Cardiac septum (tissue), 1 donor: ENCODE measurements around the gene DAAM2. TPM values are rescaled to one million over a fixed set of nuclear protein-coding genes. Genes with fewer than 3 reads are reported as not detected.

ENCODE experiments used
- DNase-seq: peaks from one replicate; pipeline ENCODE4 v3.0.0-alpha.2; 2020; ENCODE audit warnings: low spot score
- intact Hi-C: fragments of 100-400 bp; cut with DNase I; formaldehyde crosslinking; loops from one replicate; pipeline ENCODE4 v1.14.0; 2022
- long read RNA-seq: library from polyadenylated mRNA; unstranded; transcript quantifications from one replicate; pipeline ENCODE4 v2.0.0, GENCODE V29; 2021
- total RNA-seq: library from RNA; stranded (reverse); fragmentation: NEBNext Ultra II Directional; extraction: Animal tissue kit (Norgen Biotek cat#: 25700); gene quantifications from one replicate; pipeline ENCODE4 v1.2.1, GENCODE V29; 2021
- donor health status: DM: no; HTN: no; CAD: no.

The DAAM2 gene
- total RNA-seq: 10.4 TPM
- long read RNA-seq, full-length matches to known transcripts: 1 of 9 reads
- long read RNA-seq, partial matches to known transcripts: 1 of 9 reads
- long read RNA-seq, other reads (novel, unspliced or antisense): 7 of 9 reads

DNA sequence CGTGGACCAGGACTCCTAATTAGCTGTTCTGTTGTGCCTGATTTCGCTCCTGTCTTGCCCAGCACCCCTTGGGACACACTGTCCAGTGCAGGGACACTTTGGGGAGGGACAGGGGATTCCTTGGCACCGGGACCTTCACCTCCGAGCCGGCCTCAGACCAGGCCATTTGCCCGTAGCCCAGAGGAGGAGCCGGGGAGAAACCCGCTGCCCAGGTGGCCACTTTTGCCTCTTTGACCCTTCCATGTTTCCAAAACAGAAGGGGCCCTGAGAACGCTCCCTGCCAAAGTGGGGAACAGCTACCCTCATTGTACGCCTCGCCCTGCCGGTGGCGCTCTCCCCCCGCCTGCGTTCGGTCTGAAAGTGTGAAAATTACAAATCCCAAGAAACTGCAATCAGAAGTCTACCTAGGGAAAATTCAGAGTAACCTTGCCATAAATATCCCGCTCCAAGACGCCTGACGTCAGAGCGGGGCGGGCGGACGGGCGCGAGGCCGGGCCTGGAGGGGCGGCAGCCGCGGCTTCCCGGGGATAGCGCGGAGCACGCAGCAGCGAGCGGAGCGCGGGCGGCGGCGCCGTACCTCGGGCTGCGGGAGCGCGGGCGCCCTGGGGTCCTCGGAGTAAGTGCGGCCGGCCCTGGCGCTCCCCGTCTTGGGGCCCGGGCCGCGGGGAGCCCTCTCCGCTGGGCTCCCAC, at the start of gene DAAM2:
Gene DAAM2 (plus strand): TSS at position 527 of the 690 bp plus-strand sequence. CDS start 63,927 bp downstream, outside the sequence.
- DNase-seq: peak; percentile 83
- intact Hi-C loops: no loop called here

DNA sequence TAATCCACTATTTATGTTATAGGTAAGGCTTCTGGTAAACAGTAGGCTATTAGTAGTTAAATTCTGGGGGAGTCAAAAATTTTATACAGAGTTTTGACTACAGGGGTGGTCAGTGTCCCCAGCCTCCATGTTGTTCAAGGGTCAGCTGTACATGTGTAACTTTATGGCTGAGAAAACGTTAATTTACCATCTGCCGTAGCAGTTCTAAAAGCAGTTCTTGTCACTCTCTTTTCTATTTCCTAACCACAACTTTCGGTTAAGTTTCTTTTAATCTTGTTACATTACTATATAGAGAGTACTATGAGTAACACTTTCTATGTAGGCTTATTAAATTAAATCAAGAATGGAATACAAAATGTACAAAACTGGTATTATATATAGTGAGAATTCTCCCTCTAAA, 45.4 kb upstream of the DAAM2 start:
- no peak for DNase-seq
- intact Hi-C loops: no loop called here

DNA sequence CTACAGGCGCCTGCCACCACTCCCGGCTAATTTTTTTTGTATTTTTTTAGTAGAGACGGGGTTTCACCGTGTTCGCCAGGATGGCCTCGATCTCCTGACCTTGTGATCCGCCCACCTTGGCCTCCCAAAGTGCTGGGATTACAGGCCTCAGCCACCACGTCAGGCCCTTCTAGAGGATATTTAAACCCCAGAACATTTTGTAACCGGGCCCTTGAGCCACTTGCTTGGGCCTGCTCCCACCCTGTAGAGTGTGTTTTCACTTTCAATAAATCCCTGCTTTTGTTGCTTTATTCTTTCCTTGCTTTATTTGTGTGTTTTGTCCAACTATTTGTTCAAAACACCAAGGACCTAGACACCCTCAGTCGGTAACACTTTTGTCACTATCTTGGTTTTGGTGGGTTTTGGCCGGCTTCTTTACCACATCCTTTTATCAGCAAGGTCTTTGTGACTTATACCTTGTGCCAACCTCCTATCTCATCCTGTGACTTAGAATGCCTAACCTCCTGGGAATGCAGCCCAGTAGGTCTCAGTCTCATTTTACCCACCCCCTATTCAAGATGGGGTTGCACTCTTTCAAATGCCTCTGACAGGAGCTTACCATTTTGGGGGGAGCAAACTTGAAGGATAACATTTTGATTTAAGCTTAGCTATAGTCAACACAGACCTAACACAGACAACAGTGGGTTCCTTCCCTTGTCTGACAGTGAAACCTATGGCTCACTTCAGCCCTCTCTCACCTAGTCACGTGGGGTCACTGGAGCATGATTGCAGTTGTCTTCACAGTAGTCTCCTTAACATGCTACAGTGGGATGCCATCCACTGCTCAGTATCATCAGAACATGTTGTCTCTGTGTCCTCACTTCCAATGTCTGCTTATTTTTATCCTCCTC, 39.1 kb upstream of the DAAM2 start:
- no peak for DNase-seq
- intact Hi-C loops: no loop called here

DNA sequence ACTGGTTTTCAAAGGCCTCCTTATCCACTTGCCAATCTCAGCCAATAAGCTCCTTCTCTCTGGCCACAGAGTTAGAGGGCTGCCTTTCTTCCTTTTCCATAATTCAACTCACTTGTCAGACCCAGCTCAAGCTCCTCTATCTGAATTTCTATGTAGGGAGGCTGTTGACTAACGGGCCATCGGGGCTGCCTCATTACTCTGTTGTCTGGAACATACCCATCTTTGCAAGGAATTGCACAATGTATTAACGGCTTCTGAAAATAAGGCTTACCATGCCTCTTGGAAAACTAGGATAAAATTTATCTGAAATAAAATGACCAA, 38.5 kb upstream of the DAAM2 start:
- no peak for DNase-seq
- intact Hi-C loops: no loop called here

DNA sequence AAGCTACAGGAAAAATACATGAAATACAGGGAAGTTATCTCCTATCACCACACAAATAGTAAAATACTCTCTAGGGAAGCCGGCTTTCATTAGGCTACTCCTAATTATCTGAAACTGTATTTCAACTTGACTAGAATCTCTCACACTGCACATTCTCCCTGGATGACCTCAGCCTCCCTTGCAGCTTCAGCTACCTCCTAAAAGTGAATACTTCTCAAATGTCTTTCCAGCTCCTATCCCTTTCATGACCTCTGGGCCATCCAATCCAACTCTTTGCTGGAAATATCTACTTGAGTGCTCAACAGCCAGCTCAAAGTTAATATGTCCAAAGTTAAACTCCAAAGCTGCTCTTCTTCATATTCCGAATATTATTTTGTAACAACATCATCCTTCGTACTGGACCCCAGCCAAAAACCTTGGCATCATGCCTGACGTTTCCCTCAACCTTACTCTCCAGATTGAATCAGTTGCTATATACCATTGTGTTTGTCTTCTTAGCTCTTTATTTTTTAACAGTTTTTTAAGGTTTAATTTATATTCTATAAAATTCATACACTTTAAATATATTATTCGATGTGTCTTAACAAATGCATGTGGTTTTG, 37.6 kb upstream of the DAAM2 start:
- intact Hi-C loops: no loop called here

DNA sequence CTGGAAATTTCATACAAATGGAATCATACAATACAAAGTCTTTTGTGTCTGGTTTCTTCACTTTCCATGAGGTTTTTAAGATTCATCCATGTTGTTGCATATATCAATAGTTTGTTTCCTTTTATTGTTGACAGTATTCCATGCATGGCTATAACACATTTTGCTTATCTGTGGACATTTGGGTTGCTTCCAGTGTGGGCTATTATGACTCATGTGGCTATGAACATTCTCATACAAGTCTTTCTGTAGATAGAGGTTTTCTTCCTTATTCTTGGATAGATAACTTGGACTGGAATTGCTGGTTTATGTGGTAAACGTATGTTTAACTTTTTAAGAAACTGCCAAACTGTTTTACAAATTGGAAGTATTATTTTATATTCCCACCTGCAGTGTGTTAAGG, 36.9 kb upstream of the DAAM2 start:
- intact Hi-C loops: no loop called here
- no peak for DNase-seq

More for the DNA sequence above, 37.6 kb upstream of the DAAM2 start:
- DNase-seq: no peak

DNA sequence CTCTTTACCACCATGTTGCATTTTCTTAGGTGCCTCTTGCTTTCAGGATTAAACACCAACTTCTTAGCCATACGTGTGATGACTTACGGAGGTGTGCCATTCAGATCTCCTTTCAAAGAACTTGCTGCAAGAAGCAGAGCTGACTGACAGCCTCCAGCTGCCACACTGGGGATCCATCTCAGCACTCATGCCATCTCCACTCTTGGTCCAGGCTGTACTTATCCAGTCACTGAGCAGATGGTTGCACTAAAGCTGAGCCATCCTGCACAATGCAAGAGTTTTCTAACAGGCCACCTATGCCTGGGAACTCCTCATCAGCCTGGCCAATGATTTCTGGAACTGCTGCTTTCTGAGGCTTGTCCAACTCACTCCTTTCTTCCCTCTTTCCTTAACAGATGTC, 35.6 kb upstream of the DAAM2 start:
- intact Hi-C loops: no loop called here
- DNase-seq: no peak

DNA sequence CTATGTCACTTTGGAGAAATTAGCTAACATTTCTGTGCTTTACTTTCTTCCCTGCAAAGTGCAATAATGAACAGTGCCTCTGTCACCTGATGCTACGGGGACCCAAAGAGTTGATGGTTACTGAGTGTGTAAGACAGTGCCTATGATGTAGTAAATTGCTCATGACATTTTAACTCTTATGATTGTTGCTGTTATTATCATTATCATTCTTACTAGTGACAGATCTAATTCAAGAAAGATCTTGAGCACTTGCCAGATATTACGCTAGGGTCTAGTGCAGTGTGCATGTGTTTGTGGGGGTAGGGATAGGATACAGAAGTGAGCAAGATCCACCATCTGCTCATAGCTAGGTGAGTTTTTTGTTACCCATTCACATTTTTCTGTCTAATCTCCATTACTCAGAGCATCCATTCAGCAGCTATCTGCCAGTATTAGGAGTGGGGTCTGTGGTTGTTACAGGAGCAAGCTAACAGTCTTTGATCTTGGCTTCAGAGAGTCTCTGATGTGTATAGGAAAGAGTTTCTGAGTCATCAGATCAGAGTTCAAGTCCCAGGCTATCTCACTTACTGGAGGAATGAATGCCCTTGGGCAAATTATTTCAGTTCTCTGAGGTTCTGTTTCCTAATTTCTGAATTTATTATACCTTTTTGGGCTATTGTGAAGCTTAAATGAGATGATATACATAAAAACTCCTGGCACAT, 33.1 kb upstream of the DAAM2 start:
- DNase-seq: no peak
- intact Hi-C loops: no loop called here

DNA sequence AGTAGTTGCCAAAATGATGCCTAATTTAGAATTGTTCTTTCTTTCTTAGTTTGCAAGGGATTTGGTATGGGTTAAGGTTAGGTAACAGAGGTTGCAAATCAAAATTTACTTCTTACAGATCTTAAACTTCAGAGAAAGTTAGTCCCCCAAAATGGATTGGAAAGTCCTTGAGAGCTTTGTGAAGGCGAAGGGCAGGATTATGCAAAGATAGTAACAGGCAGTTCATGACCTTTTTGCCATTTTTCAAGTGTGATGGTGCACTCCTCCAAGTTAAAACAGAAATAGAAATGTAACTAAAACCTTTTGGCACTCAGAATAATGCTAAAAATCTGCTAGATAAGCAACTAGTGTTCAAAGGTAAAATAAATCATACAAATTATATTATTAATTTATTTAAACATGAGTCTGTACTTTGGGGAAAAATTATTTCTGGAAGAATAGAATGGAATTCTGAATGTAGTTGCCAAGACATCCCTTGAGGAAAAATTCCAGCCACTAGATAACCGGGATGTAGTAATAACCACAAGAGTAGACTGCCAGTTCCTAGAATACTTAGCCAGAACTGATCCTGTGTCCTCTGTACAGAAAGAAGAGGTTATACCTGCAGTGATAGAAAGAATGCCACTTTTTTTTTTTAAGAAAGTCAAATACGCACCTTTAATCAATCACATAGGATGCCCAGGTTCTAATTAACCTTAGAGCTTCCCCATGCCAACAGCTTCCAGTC, 31.8 kb upstream of the DAAM2 start:
- intact Hi-C loops: no loop called here
- no peak for DNase-seq

DNA sequence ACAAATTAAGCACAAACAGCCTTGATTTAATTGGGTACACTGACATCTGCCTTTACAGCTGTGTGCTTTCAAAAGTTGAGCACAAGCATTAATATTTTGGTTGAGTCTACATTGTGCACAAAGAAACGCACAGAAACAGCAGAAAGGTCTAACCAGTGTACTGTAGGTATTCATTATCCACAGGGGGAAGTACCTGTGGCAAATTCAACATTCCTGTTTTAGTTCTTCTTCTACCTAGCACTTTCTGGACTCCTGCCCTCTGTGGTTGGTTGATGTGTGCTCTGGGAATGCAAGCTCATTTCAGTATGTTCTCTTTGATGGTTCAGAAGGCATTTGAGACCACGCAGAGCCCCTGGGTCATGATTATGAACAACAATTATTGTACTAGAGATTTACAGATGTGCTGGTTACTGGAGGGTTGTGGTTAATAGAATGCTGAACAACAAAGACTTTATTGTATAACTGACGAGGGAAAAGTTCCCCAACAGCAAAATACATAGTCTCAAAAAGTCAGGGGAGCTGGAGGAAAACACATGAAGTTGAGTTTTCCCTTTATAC, 26.6 kb upstream of the DAAM2 start:
- intact Hi-C loops: no loop called here
- DNase-seq: no peak

DNA sequence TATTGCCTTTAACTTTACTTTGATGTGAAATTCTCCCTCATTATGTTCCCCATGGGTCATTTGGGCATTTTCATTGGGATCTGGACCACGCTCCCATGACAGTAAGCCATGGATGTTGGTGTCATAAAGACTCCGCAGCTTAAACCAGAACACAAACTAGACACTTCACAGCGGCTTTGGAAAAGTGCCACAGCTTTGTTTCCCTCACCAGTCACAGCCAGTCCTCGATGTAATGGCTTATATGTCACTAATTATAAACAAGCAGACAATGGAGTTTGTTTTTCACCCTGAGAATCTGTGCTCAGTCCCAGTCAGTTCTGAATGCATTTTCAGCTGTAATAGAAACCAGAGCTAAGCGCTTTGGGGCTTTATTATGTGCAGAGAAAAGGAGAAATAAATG, 23.2 kb upstream of the DAAM2 start:
- intact Hi-C loops: no loop called here
- no peak for DNase-seq

DNA sequence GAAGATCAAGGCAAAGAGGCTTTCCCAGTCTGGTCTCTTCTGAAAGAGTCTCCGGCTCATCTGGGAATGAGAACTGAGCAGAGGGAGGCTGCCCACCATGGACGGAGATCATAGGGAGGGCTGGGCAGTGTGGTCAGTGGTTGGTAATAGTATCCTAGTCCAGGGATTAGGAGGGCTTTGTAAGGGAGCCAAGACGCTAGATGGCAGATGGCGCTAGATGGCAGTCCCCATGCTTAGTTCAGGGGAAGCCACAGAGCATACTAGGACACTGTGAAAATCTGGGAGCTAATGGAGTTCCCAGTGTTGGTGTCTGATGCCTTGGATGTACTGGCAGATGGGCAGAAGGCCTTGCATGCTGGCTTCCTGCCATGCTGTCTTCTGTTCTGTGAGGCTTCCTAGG, 21.7 kb upstream of the DAAM2 start:
- intact Hi-C loops: no loop called here
- no peak for DNase-seq

DNA sequence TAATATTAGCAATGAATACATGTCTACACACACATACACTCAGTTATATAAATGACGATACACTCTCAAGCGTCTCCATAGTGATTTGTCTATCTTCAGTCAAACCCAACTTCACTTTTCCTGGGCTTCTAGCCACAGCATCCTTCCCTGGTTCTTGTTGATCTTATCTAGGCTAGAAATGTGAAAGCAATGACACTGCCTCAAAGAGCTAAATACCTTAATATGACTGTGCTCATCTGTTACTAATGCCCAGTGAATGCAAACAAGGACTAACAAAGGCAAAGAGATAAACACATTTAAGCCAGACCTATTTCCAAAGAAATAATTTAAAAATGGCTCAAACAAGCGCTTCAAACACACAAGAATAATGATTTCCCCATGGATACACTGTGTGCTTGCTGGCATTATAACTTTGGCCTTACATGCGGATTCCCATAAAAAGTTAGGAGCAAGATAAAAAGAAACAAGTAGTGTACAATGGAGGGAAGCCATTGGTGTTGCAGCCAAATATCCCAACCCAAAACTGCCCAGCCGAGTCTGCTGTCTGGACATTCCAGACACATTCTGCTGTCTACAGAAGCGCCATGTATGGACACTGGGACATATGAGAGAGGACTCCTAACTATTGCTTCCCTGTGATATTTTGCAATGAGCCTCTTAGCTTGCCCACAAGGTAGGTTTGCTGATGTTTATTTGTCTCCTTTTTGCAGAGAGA, 19.5 kb upstream of the DAAM2 start:
- intact Hi-C loops: no loop called here
- DNase-seq: no peak

DNA sequence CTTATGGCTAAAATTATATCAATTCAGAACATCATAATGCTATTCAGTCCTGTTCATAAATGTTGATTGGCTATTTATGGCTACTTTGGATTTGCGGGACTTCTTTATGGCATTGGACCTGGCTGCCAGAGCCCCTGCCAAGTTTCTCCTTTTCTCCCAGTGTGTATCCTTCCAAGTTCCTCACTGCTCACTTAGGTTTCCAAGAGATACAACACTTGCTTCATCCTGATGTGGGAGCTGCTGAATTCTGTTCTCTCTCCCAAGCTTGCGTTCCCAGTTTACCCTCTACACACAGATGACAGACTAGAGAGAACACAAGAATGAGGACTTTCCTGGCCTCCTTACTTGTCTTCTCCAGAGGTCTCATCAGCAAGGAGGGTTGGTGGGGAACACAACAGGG, 18.4 kb upstream of the DAAM2 start:
- intact Hi-C loops: no loop called here
- DNase-seq: no peak

DNA sequence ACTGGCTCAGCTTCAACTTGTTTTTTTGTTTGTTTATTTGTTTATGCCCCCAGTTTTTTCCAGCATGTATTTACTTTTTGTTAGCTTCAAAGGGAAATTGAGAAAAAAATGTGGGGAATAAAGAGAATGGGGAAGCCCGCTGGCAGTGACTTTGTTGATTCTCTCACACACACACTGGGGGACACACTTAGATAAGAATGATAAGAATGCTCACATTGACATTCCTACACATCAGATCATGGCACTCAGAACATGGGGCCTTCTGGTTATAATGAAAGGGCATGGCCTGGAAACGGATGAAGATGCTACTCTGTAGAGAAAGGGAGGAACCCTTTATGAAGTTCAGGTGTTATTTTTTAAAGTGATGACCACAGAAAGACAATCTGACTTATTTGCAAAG, 15.6 kb upstream of the DAAM2 start:
- intact Hi-C loops: no loop called here
- no peak for DNase-seq

DNA sequence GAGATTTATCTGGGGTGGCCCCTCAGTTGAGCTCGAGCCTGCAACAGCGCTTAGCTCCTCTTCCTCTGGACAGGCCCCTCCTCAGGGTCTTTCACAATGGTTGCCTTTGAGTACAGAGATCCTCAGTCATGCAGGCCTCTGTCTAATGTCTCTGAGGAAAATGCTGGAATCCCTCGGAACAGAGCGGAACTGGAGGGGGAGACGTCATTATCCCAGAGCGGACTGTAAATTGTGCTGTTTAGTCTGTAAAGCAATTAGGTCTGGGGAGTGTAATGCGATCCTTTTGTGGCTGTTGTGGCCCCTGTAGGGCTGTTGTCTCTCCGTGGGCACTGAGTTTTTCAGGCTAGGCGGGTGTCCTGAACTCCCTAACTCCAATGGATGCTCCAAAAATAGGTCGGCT, 15.0 kb upstream of the DAAM2 start:
- intact Hi-C loops: no loop called here

DNA sequence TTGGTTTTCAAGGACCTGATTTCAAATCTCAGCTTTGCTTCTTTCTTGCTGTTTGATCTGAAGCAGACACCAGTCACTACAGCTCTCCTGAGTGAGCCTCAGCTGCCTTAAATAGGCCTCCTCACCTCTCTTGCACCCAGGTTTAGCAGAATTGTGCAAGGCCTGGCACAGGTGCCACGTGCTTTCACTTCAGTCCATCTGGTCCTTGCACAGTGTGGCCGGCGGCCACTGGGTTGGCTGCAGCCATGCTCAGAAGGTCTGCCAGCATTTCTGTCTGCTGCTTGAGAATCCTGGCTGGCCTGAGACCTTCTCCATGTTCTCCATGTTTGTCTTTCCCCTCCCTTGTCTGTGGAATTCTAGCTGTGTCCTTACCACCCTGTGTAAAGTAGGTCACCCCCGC, 14.5 kb upstream of the DAAM2 start:
- intact Hi-C loops: no loop called here
- no peak for DNase-seq

More for the DNA sequence above, 15.0 kb upstream of the DAAM2 start:
- DNase-seq: no peak

DNA sequence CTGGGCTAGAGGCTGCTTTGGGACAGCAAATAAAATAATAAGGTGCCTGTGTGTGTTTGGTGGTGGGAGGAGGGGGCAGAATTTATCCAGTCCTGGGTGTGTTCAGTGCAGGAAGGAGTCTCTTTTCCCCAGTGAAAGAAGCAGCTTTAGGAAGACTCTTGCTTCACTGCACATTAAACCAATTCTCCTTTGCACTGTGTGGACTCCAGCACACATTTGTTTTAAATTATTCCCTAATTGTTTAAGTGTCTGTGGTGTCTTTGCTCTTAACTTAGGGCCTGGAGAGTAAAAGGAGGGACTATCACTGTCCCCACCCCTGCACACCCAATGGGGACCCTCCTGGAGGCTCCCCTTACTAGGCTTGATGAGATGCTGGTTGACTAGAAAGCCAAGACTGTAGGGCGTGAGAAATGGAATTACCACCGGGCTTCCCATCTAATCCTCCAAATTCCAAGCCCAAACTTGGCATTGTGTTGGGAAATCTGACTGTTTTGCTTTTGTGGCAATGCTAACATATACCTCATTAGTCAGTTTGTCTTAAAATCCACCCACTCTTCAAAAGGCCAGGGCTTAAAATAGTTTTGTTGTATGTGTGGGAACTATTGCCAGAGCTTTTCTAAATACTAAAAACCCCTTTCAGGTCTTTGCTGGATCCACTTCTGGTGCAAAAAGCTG, 13.5 kb upstream of the DAAM2 start:
- intact Hi-C loops: no loop called here
- DNase-seq: no peak
